ENCODE measurements around the gene SH3BP5.

The SH3BP5 gene

GRCh38 chr3:15326673-15327072, 5.7 kb downstream of the SH3BP5 start:
- TF ChIP-seq, protein P1, sequence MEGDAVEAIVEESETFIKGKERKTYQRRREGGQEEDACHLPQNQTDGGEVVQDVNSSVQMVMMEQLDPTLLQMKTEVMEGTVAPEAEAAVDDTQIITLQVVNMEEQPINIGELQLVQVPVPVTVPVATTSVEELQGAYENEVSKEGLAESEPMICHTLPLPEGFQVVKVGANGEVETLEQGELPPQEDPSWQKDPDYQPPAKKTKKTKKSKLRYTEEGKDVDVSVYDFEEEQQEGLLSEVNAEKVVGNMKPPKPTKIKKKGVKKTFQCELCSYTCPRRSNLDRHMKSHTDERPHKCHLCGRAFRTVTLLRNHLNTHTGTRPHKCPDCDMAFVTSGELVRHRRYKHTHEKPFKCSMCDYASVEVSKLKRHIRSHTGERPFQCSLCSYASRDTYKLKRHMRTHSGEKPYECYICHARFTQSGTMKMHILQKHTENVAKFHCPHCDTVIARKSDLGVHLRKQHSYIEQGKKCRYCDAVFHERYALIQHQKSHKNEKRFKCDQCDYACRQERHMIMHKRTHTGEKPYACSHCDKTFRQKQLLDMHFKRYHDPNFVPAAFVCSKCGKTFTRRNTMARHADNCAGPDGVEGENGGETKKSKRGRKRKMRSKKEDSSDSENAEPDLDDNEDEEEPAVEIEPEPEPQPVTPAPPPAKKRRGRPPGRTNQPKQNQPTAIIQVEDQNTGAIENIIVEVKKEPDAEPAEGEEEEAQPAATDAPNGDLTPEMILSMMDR (IDR thresholded peaks at IDR 0.05), result no peak

GRCh38 chr3:15326037-15326436, 6.3 kb downstream of the SH3BP5 start:
- TF ChIP-seq, protein P1 (IDR thresholded peaks at IDR 0.05), result no peak

- TF ChIP-seq, protein P1 (IDR thresholded peaks at IDR 0.05), result no peak
Observed at GRCh38 chr3:15325228-15325627, 7.2 kb downstream of the SH3BP5 start.

DNA sequence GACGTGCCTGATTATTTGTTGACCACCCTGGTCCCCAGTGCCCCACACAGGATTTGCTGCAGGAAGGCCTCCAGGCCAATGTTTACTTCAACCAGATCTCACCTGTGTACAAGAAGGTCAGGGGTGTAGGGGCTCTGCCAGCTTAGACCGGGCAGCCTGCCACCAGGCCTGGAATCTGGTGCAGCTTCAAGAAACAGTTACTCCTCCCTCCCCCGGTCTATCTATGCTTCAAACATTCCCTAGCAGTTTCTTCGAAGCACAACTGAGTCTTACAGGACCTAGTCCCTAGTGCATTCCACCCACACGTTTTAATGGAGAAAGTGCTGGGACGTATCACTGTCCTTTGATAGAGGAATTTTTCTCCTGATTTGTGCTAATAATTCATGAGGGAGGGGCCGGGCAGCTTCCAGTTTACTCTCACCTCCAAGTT, 8.0 kb downstream of the SH3BP5 start:
- TF ChIP-seq, protein P1 (IDR thresholded peaks at IDR 0.05), result no peak

- TF ChIP-seq, protein P1 (IDR thresholded peaks at IDR 0.05), result no peak
Observed at GRCh38 chr3:15323063-15323462, 9.3 kb downstream of the SH3BP5 start.

DNA sequence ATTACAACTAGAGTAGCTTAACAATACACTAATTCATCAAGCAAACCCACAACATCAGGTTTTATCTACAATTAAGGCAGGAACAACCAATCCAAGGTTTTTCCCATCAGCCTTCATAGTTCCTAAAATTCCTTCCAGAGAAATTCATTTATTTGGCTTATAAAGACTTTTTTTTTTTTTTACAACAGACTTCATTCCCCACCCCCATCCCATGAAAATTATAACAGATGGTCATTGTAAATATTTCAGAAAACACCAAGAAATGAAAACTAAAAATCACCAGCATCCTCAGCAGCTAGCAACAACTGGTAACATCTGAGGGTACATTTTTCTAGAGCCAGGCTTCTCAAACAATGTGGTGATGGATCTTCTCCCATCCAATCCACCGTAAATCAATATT, 11.0 kb downstream of the SH3BP5 start:
- TF ChIP-seq, protein P1 (IDR thresholded peaks at IDR 0.05), result no peak

DNA sequence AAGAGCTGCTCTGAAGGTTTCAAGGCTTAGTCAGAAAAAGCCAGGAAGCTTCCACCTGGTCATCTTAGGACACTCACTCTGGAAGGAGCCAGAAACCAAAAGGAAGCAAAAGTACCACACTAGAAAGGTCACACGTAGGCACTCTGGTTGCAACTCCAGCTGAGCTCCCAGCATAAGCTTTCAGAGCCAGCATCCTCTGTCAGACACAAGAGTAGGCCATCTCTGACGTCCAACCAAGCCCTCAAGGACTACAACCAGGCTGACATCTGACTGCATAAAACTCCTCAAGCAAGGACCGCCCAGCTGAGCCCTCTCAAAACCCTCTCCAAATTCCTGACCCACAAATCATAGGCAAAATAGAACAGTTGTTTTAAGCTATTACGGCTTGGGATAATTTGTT, 12.8 kb downstream of the SH3BP5 start:
- TF ChIP-seq, protein P1 (IDR thresholded peaks at IDR 0.05), result no peak

GRCh38 chr3:15319136-15319535, 13.2 kb downstream of the SH3BP5 start:
- TF ChIP-seq, protein P1 (IDR thresholded peaks at IDR 0.05), result no peak

Data from LNCAP (cell line).